HCT116 (cell line): Measurements from ENCODE around the gene PPIL3. TPM values are rescaled to one million over a fixed set of nuclear protein-coding genes. Genes with fewer than 3 reads are reported as not detected.
A peak's percentile ranks its signal among the peaks of the same experiment; 100 is the strongest.

Experiments used
- ATAC-seq: fragments of 200-7000 bp; cut with Tn5 transposase; 2 replicates; pipeline ENCODE4 v1.9.1; 2020; ENCODE audit warnings: mild to moderate bottlenecking, moderate library complexity
- Bru-seq: library from RNA; stranded (reverse); fragments of 400-500 nt; gene quantifications from one replicate; lab custom pipeline; 2021; lab: Mats Ljungman, UMichigan
- BruChase-seq, 2 experiments: library from RNA; stranded (reverse); fragments of 400-500 nt; gene quantifications; one replicate each; lab custom pipeline; 2021; lab: Mats Ljungman, UMichigan
- BruUV-seq: library from RNA; stranded (reverse); fragments of 400-500 nt; replicated peaks from 2 replicates; lab custom pipeline; 2021; lab: Mats Ljungman, UMichigan
- CTCF ChIA-PET: fragments of 300-600 bp; sonication (Branson Sonifier 250); formaldehyde crosslinking; loops from one replicate; lab custom pipeline; 2021; ENCODE audit warnings: antibody characterized with exemption; lab: Charles Lee
- POLR2A ChIA-PET: fragments of 300-600, 350-600 bp; sonication (Branson Sonifier 250); formaldehyde crosslinking; loops from one replicate; lab custom pipeline; 2021; ENCODE audit warnings: antibody characterized with exemption; lab: Charles Lee
- RAD21 ChIA-PET, 2 experiments: fragments of 300-600 bp; sonication (Branson Sonifier 250); formaldehyde crosslinking; loops; one replicate each; lab custom pipeline; 2023; ENCODE audit warnings: low total read pairs in 2 of 2; ENCODE audit not compliant: uncharacterized antibody in 2 of 2, unreplicated experiment in 2 of 2, low non-redundant PET in 1 of 2; lab: Charles Lee
- DNase-seq: peaks from one replicate; pipeline ENCODE4 v3.0.0-alpha.2; 2010; ENCODE audit warnings: low read depth, low spot score
- H2AFZ ChIP-seq: fragments of 200-600 bp; shearing (Covaris generic), sonication (generic); 2 replicates; pipeline ENCODE4 v1.6.1; 2017; ENCODE audit warnings: low read depth, mixed run types, mixed read lengths, antibody characterized with exemption, low read length; ENCODE audit not compliant: poor library complexity, severe bottlenecking
- H3K27ac ChIP-seq: 2 replicates; pipeline ENCODE4 v1.5.1; 2012; ENCODE audit warnings: low read depth, low read length
- H3K27me3 ChIP-seq: fragments of 200-600 bp; sonication (generic); 2 replicates; pipeline ENCODE4 v1.6.1; 2016; ENCODE audit warnings: mixed run types, low read length, mixed read lengths; ENCODE audit not compliant: insufficient read depth
- H3K36me3 ChIP-seq, 2 experiments: fragments of 200-500 bp in 1 of 2; fragments of 200-600 bp in 1 of 2; sonication (Bioruptor generic) in 1 of 2; sonication (generic) in 1 of 2; 2 replicates each; pipeline versions ENCODE4 v1.5.1 to v1.6.1; 2014 to 2016; ENCODE audit warnings: low read length in 2 of 2, inconsistent platforms in 1 of 2, mixed read lengths in 1 of 2, mixed run types in 1 of 2; ENCODE audit not compliant: insufficient read depth in 2 of 2, control insufficient read depth in 1 of 2
- H3K4me1 ChIP-seq, 2 experiments: fragments of 200-600 bp in 1 of 2; sonication (generic) in 1 of 2; 2 replicates each; pipeline versions ENCODE4 v1.5.1 to v1.6.1; 2012 to 2017; ENCODE audit warnings: low read length in 2 of 2, inconsistent platforms in 1 of 2, mild to moderate bottlenecking in 1 of 2, mixed read lengths in 1 of 2, mixed run types in 1 of 2, moderate library complexity in 1 of 2; ENCODE audit not compliant: insufficient read depth in 2 of 2, control insufficient read depth in 1 of 2
- H3K4me2 ChIP-seq: fragments of 200-600 bp; sonication (generic); 2 replicates; pipeline ENCODE4 v1.6.1; 2017; ENCODE audit warnings: mixed run types, low read length, mixed read lengths
- H3K4me3 ChIP-seq, 2 experiments: fragments of 200-600 bp in 1 of 2; sonication (generic) in 1 of 2; replicated peaks in 1 of 2; 2 replicates each; pipeline ENCODE4 v1.5.1; 2011 to 2016; ENCODE audit warnings: low read length in 2 of 2, control low read depth in 1 of 2, low read depth in 1 of 2, mild to moderate bottlenecking in 1 of 2, mixed read lengths in 1 of 2, mixed run types in 1 of 2
- H3K79me2 ChIP-seq: fragments of 200-600 bp; sonication (generic); 2 replicates; pipeline ENCODE4 v1.6.1; 2017; ENCODE audit warnings: mild to moderate bottlenecking, mixed run types, low read length, moderate library complexity, mixed read lengths; ENCODE audit not compliant: insufficient read depth
- H3K9ac ChIP-seq: fragments of 200-600 bp; sonication (generic); 2 replicates; pipeline ENCODE4 v1.6.1; 2016; ENCODE audit warnings: low read length, mixed read lengths
- H3K9me2 ChIP-seq: fragments of 200-600 bp; sonication (generic), shearing (Covaris generic); 2 replicates; pipeline ENCODE4 v1.6.1; 2017; ENCODE audit warnings: mixed run types, mild to moderate bottlenecking, moderate library complexity; ENCODE audit not compliant: insufficient read depth
- H3K9me3 ChIP-seq, 2 experiments: fragments of 200-500 bp in 1 of 2; fragments of 200-600 bp in 1 of 2; sonication (Bioruptor generic) in 1 of 2; sonication (generic) in 1 of 2; 2 replicates each; pipeline ENCODE4 v1.6.1; 2014 to 2017; ENCODE audit warnings: low read length in 2 of 2, mixed read lengths in 2 of 2, inconsistent platforms in 1 of 2, low read depth in 1 of 2, mild to moderate bottlenecking in 1 of 2, mixed run types in 1 of 2, moderate library complexity in 1 of 2; ENCODE audit not compliant: control insufficient read depth in 1 of 2, insufficient read depth in 1 of 2
- H4K20me1 ChIP-seq: fragments of 200-600 bp; sonication (generic), shearing (Covaris generic); 2 replicates; pipeline ENCODE4 v1.6.1; 2017; ENCODE audit warnings: mixed run types, mild to moderate bottlenecking, moderate library complexity; ENCODE audit not compliant: insufficient read depth
- CBX3 ChIP-seq: IDR thresholded peaks from 2 replicates; pipeline ENCODE4 v1.6.1; 2012; ENCODE audit warnings: low read depth
- EGR1 ChIP-seq: IDR thresholded peaks from 2 replicates; pipeline ENCODE4 v1.6.1; 2012; ENCODE audit warnings: low read depth
- ELF1 ChIP-seq: IDR thresholded peaks from 2 replicates; pipeline ENCODE4 v1.6.1; 2012; ENCODE audit warnings: low read depth, borderline replicate concordance
- EZH2 ChIP-seq: fragments of 200-600 bp; sonication (generic); IDR thresholded peaks from 2 replicates; pipeline ENCODE4 v1.6.1; 2017; ENCODE audit warnings: antibody characterized with exemption, mixed run types
- EZH2phosphoT487 ChIP-seq: fragments of 200-600 bp; IDR thresholded peaks from 2 replicates; pipeline ENCODE4 v1.6.1; 2018; ENCODE audit warnings: antibody characterized with exemption, borderline replicate concordance
- FOSL1 ChIP-seq: IDR thresholded peaks from 2 replicates; pipeline ENCODE4 v1.6.1; 2012; ENCODE audit warnings: low read depth
- JUND ChIP-seq: IDR thresholded peaks from 2 replicates; pipeline ENCODE4 v1.6.1; 2012
- MAX ChIP-seq: IDR thresholded peaks from 2 replicates; pipeline ENCODE4 v1.6.1; 2012
- POLR2A ChIP-seq: IDR thresholded peaks from 2 replicates; pipeline ENCODE4 v1.7.0; 2011; ENCODE audit warnings: borderline replicate concordance; ENCODE audit not compliant: insufficient read depth, insufficient read length; ENCODE audit errors: extremely low read depth
- RAD21 ChIP-seq: IDR thresholded peaks from 2 replicates; pipeline ENCODE4 v1.6.1; 2012; ENCODE audit warnings: low read depth, mild to moderate bottlenecking
- REST ChIP-seq: IDR thresholded peaks from 2 replicates; pipeline ENCODE4 v1.6.1; 2012; ENCODE audit warnings: low read depth
- SIN3A ChIP-seq: IDR thresholded peaks from 2 replicates; pipeline ENCODE4 v1.6.1; 2012; ENCODE audit warnings: low read depth
- SP1 ChIP-seq: IDR thresholded peaks from 2 replicates; pipeline ENCODE4 v1.6.1; 2012; ENCODE audit warnings: low read depth
- SRF ChIP-seq: IDR thresholded peaks from 2 replicates; pipeline ENCODE4 v1.6.1; 2012; ENCODE audit warnings: low read depth
- TCF7L2 ChIP-seq: IDR thresholded peaks from 2 replicates; pipeline ENCODE4 v1.7.0; 2011; ENCODE audit warnings: borderline replicate concordance, inconsistent platforms; ENCODE audit not compliant: insufficient read depth, insufficient read length; ENCODE audit errors: extremely low read depth
- ZBTB33 ChIP-seq: IDR thresholded peaks from 2 replicates; pipeline ENCODE4 v1.6.1; 2011; ENCODE audit warnings: mild to moderate bottlenecking, low read length, moderate library complexity; ENCODE audit not compliant: insufficient replicate concordance; ENCODE audit errors: extremely low read depth
- ZFX ChIP-seq: fragments of 450-650 bp; IDR thresholded peaks from 2 replicates; pipeline ENCODE4 v1.6.1; 2017
- ZNF274 ChIP-seq: fragments of 200-500 bp; sonication (Bioruptor generic); IDR thresholded peaks from 2 replicates; pipeline ENCODE4 v1.6.1; 2014; ENCODE audit warnings: mild to moderate bottlenecking, low read depth, low read length, inconsistent platforms
- intact Hi-C: fragments of 100-400 bp; cut with micrococcal nuclease; formaldehyde crosslinking; loops from 2 replicates; pipeline ENCODE4 v1.10.0; 2022
- long read RNA-seq: library from polyadenylated mRNA; unstranded; transcript quantifications from one replicate; pipeline ENCODE4 v2.0.0, GENCODE V29; 2021; ENCODE audit not compliant: unreplicated experiment
- polyA plus RNA-seq: library from polyadenylated mRNA; unstranded; fragments of >200 nt; gene quantifications from 2 replicates; pipeline ENCODE4 v1.2.1, GENCODE V29; 2012; ENCODE audit warnings: missing spikeins
- total RNA-seq: library from RNA; stranded (reverse); gene quantifications from one replicate; pipeline ENCODE4 v1.2.1, GENCODE V29; 2021; ENCODE audit not compliant: unreplicated experiment
- TF ChIP-seq, protein P1 (sequence below): IDR thresholded peaks from 2 replicates; pipeline ENCODE4 v1.6.1; 2012

PPIL3 gene
- total RNA-seq = 55.9 TPM
- polyA plus RNA-seq = 57.8 and 75.7 TPM in 2 replicates
- Bru-seq, nascent RNA = percentile 86 among the genes with signal in this experiment
- percentile 84 among the genes with signal in this experiment for BruChase-seq, experiment 1, labeled RNA remaining after a 6-hour chase
- percentile 80 among the genes with signal in this experiment for BruChase-seq, experiment 2, labeled RNA remaining after a 2-hour chase
- long read RNA-seq, transcript PPIL3-202 (7 exons, 1,194 nt) = major isoform, 5 of 31 reads
- long read RNA-seq, partial matches to known transcripts = 6 of 31 reads
- long read RNA-seq, other reads (novel, unspliced or antisense) = 9 of 31 reads

- no peaks in the 10 kb centered on the region for H4K20me1 ChIP-seq
- DNase-seq (peak; percentile 99), ATAC-seq (peak; percentile 85)
- H3K79me2 ChIP-seq = peaks cover 70% of the 10 kb centered on the region
- H3K4me3 ChIP-seq = peak within 1 kb of the TSS; percentile 63 to 73
- H3K4me1 ChIP-seq = peaks cover 0 to 16% of the 10 kb centered on the region in 2 experiments; a peak in 3 of 4 replicates
- H3K9me3 ChIP-seq = no peaks in the 10 kb centered on the region
- no peaks in the 10 kb centered on the region for H3K27me3 ChIP-seq
- no peaks in the 10 kb centered on the region for H3K9me2 ChIP-seq
- peaks cover 6% of the 10 kb centered on the region in 2 experiments for H3K36me3 ChIP-seq
- H3K9ac ChIP-seq = peak within 1 kb of the TSS; percentile 94
- peak within 1 kb of the TSS; percentile 59 for H2AFZ ChIP-seq
- CTCF ChIA-PET = interaction anchor here (1.3 to 2.0 kb wide), 5 partner anchors 12 to 343 kb away, joined by 4 to 7 read pairs (median 6); partner anchors contain the start of gene ORC2
- POLR2A ChIA-PET = interaction anchor here (0.6 to 2.0 kb wide), 15 partner anchors 9 to 343 kb away, joined by 3 to 19 read pairs (median 4); partner anchors contain the start of gene CLK1
- TSS peak; percentile 64 for BruUV-seq
- peak within 1 kb of the TSS; percentile 94 for H3K27ac ChIP-seq
- intact Hi-C loops = loop anchor here (1.0 to 5.0 kb wide), 3 partner anchors 24 to 183 kb away; partner anchors contain the start of genes CLK1, HYCC2 and NDUFB3
- RAD21 ChIA-PET = interaction anchor here in 1 of 2 experiments (1.0 kb wide), 1 partner anchor 343 kb away, joined by 4 read pairs; no protein-coding TSS in a partner anchor
- peak within 1 kb of the TSS; percentile 81 for H3K4me2 ChIP-seq
- TF ChIP-seq ZFX (no peak; the same call in 1 of the 2 replicates), EZH2phosphoT487 (no peak), CBX3 (peak; percentile 90), JUND (no peak; the same call in 1 of the 2 replicates), EGR1 (peak; percentile 53), REST (no peak), RAD21 (no peak; the same call in 1 of the 2 replicates), TCF7L2 (no peak), ELF1 (peak; percentile 57; the same call in 1 of the 2 replicates), EZH2 (no peak), FOSL1 (no peak; the same call in 1 of the 2 replicates), SRF (peak; percentile 87), POLR2A (peak; percentile 36), SP1 (peak; percentile 82), MAX (peak; percentile 82), SIN3A (peak; percentile 80), ZBTB33 (peak; percentile 85), ZNF274 (no peak)
- TF ChIP-seq, protein P1, sequence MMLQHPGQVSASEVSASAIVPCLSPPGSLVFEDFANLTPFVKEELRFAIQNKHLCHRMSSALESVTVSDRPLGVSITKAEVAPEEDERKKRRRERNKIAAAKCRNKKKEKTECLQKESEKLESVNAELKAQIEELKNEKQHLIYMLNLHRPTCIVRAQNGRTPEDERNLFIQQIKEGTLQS = no peak
These were observed at the start of gene PPIL3, which contains the start of gene NIF3L1 for GRCh38 chr2:200888704-200889625. PPIL3 (minus strand) TSS chr2:200889077; CDS start chr2:200887615, 1,462 bp downstream. NIF3L1 (plus strand) TSS chr2:200889371; CDS start chr2:200891944, 2,573 bp downstream.
